HG03095 (cell line): Measurements from ENCODE around the gene TUBA1C.

Source experiments
- ATAC-seq: cut with Tn5 transposase; IDR thresholded peaks from one replicate; pipeline ENCODE4 v1.9.1; 2021; ENCODE audit warnings: moderate library complexity; ENCODE audit not compliant: unreplicated experiment

The TUBA1C gene

GRCh38 chr12:49264873-49265792, at the start of gene TUBA1C:
TUBA1C (plus strand) TSS chr12:49265082; CDS start chr12:49265182, 100 bp downstream.
- peak; percentile 78 for ATAC-seq

DNA sequence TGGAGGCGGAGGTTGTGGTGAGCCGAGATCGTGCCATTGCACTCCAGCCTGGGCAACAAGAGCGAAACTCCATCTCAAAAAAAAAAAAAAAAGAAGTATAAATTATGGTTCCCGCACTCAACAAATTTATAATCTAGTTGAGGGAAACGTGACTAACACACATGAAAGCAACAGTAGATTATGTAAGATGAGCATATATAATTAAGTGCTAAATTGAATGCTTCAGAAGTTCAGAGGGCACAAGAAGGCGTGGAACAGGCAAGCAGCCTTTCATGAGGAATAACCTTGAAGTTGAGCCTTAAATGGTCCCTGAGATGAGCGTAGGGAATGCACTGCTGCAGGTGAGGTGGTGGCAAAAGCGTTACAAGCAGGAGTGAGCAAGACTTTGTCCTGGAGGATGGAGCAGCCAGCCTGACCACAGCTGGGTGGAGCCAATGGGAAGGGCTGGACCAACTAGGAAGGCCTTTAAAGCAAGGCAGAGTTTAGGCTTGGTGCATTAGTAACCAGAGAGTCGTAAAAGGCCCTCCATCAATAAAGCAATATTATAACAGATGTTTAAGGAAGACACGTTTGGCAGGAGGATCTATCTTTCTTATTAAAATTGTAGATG, 45.4 kb upstream of the TUBA1C start:
- no peak for ATAC-seq

- no peak for ATAC-seq
Observed at GRCh38 chr12:49220972-49221371, 43.9 kb upstream of the TUBA1C start.

DNA sequence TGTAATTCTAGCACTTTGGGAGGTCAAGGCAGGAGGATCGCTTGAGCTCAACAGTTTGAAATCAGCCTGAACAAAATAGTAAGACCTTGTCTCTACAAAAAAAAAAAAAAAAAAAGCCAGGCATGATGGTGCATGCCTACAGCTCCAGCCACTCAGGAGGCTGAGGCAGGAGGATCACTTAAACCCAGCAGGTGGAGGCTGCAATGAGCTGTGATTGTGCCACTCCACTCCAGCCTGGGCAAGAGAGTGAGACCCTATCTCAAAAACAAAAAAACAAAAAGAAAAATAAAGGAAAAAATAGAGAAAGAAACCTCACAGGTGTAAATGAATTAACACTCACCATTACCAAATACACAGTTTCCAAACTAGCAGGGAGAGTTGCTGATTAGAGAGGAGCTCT, 41.8 kb upstream of the TUBA1C start:
- ATAC-seq, result no peak

DNA sequence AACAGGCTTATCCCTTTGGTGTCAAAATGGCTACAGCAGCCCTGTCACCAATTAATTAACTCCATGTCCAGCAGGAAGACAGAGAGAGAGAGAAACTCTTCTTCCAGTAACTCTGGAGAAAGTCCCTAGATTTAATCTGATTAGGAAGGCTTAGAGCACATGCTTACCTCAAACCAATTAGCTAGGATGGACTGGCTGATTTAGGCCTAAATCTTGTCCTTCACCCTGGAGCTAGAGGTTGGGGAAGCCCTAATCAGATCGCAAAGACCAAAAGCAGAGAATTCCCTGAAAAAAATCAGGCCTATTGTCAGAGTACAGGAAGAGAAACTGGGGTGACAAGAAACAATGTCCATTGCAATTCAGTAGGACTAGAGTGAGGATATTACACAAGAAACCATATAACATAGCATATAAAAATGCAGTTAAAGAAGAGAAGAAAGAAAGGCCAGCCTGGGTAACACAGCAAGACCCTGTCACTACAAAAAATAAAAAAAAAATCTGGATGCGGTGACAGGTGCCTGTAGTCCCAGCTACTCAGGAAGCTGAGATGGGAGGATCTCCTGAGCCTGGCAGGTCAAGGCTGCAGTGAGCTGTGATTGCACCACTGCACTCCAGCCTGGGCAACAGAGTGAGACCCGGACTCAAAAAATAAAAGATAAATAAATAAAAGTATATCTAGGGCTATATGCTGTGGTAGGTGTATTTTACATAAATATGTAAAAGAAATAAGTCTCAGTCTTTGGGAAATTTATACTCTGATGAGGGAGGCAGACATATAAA, 41.1 kb upstream of the TUBA1C start:
- no peak for ATAC-seq

- no peak for ATAC-seq
Observed at GRCh38 chr12:49225576-49226166, 39.2 kb upstream of the TUBA1C start.

DNA sequence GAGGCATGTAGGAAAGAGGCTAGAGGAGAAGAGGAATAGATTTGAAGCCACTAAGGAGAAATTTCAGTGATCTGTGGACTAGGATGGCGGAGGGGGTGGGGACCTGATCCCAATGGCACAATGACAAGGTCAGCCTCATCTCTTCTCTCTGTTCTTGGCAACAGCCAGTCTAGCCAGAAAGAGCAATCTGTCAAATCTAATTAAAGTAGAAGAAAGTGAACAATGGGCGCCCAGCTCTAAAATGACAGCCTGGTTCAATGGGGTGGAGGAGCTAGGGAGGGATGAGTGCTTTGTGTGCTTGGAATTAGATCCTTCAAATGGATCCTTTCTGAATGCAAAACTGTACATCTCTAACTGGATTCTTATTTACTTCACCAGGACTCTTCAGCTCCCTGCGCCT, 37.2 kb upstream of the TUBA1C start:
- ATAC-seq, result no peak

- no peak for ATAC-seq
Observed at GRCh38 chr12:49228653-49229052, 36.2 kb upstream of the TUBA1C start.

GRCh38 chr12:49230176-49230804, 34.6 kb upstream of the TUBA1C start:
- ATAC-seq, result no peak

DNA sequence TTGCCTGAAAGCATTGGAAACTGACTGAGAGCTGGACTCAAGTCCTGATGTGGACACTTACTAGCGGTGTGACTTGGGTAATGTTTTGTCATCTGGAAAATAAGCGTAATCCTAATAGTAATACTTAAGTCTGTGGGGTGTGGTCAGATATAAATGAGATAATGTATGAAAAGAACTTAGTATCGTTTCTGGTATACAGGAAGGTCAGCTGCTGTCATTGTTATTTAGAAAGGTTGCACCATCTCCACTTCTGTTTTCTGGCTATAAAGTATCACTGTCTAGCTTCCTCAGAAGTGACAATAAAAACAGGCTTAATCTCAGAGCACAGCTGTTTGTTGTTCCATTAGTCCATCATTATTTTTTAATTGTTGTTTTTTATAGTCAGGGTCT, 34.1 kb upstream of the TUBA1C start:
- ATAC-seq, result no peak

DNA sequence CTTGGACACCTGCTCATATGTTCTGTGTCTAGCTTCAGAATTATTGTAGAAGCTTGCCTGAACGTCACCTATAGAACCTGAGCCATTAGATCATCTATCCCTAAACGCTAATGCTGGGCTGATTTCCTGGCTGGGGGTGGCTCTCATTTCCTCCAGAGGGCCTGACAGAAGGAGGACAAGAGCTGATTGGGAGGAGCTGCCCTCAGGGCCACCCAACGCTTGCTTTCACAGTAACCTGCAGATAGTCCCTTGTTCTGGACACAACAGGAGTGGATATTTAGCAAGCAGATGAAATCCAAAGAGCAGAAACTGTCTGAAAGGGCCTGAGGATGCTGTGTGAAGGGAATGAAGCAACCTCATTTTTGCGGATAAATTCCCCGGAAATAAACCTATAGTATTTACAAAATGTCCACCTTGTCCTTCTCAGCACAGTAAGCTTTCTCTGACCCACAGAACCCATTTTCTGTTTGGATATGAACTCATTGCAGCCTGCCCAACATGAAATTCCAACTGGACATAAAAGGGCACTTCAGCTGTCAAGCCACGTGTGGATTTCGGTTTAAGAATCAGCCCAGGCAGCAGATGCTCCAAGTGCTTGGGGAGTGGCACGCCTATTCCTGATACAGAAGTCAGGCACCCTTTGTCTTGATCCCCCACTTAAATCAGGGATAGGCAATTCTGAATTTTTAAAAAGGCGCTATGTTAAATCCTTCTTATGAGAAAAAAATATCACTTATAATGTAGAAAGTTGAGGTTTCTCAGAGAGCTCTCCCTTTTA, 32.8 kb upstream of the TUBA1C start:
- no peak for ATAC-seq

- ATAC-seq, result no peak
Observed at GRCh38 chr12:49232940-49233841, 31.7 kb upstream of the TUBA1C start.

DNA sequence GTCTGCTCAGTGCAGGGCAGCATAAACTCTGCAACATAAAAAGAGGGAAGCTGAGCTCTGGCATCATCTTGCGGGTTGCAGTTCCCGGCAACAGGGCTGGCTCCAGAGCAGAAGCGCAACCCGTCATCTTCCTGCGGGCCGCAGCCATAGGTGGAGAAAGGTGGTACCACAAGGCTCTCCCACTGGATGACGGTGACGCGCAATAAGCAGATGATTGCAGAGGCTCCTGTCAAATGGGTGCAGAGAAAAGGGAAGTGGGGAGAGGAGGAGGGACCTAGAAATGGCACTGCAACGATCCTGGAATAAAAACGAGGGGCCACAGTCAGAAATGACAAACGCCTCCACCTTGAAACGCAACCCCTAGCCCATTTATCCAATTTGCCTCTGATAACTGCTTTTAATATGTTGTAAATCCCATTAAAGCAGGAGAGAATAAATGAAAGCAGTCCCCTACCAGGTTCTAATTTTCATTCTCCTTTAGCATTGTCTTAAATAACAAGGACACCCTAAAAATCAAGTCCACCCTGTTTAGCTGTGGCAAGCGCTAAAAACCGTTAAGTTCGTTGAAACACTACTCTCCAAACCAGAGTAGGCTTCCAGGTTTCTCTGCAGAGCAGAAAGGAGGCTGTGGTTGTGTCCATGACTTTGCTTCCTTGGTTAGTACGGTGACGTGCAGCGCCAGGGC, 30.9 kb upstream of the TUBA1C start:
- no peak for ATAC-seq

- ATAC-seq, result no peak
Observed at GRCh38 chr12:49236423-49236822, 28.5 kb upstream of the TUBA1C start.

GRCh38 chr12:49243631-49244030, 21.3 kb upstream of the TUBA1C start:
- no peak for ATAC-seq

- no peak for ATAC-seq
Observed at GRCh38 chr12:49244176-49244575, 20.7 kb upstream of the TUBA1C start.

GRCh38 chr12:49251357-49251756, 13.5 kb upstream of the TUBA1C start:
- ATAC-seq, result no peak

DNA sequence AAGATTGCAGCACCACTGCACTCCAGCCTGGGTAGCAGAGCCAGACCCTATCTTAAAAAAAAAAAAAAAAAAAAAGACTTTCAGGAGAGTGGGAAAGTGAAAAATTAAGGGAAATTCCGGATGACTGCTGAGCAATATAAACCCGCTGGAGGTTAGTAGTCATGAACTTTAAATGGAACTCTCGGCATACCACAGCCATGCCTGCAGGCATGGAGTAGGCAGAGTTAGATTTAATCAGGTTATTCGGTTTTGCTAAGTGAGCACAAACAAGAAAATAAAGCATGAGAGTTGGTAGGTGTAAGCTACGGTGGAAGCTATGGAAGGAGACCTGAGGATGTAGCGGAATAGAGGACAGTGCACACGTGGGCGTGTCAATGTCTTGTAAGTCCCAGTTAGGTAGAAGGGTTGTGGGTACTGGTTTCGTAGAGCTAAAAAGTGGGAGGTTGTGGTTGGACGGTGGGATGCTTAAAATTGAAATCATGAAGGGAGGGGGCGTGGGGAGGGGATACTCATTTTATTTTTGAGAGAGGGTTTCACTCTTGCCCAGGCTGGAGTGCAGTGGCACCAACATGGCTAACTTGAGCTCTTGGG, 11.8 kb upstream of the TUBA1C start:
- ATAC-seq, result no peak
